ENCODE results near the gene SEPTIN12.

GRCh38 chr16:4760221-4760910 lies 27.8 kb downstream of the SEPTIN12 start:
- TF ChIP-seq CTCF (IDR thresholded peaks at IDR 0.05; ENCODE audit: borderline replicate concordance, extremely low read depth, low read length, poor library complexity, severe bottlenecking) (no peak), EZH2 (IDR thresholded peaks at IDR 0.05; ENCODE audit: borderline replicate concordance, low read depth, low read length, severe bottlenecking) (no peak)
